WERI-Rb-1 (cell line): ENCODE data around the gene TFDP3.

ENCODE experiments used
- DNase-seq: peaks from one replicate; pipeline ENCODE4 v3.0.0-alpha.2; 2020
- H3K27ac ChIP-seq: fragments of 250-450 bp; sonication (Bioruptor Pico); 2 replicates; pipeline ENCODE4 v1.5.1; 2020; ENCODE audit warnings: mild to moderate bottlenecking, moderate library complexity
- H3K27me3 ChIP-seq: fragments of 250-450 bp; sonication (Bioruptor Pico); 2 replicates; pipeline ENCODE4 v1.5.1; 2021; ENCODE audit warnings: mild to moderate bottlenecking, low read depth, moderate library complexity; ENCODE audit not compliant: insufficient read depth, severe bottlenecking
- H3K36me3 ChIP-seq: fragments of 250-450 bp; sonication (Bioruptor Pico); 2 replicates; pipeline ENCODE4 v1.5.1; 2020; ENCODE audit warnings: mild to moderate bottlenecking, moderate library complexity
- H3K4me3 ChIP-seq: 2 replicates; pipeline ENCODE4 v1.5.1; 2011; ENCODE audit warnings: low read depth, mild to moderate bottlenecking, control low read depth, low read length
- H3K9me3 ChIP-seq: fragments of 250-450 bp; sonication (Bioruptor Pico); 2 replicates; pipeline ENCODE4 v1.5.1; 2021; ENCODE audit warnings: mild to moderate bottlenecking, moderate library complexity; ENCODE audit not compliant: severe bottlenecking
- CTCF ChIP-seq: IDR thresholded peaks from 2 replicates; pipeline ENCODE4 v1.5.1; 2011; ENCODE audit warnings: low read depth, mild to moderate bottlenecking, control low read depth, inconsistent platforms, low read length

TFDP3 gene

GRCh38 chrX:133185119-133185518 lies 33.0 kb downstream of the TFDP3 start:
- peaks cover 28% of the 10 kb centered on the region for H3K27me3 ChIP-seq
- H3K36me3 ChIP-seq = no peaks in the 10 kb centered on the region
- no peak for TF ChIP-seq CTCF
- no peaks in the 10 kb centered on the region for H3K9me3 ChIP-seq
- no peak overlapping the region for H3K4me3 ChIP-seq
- DNase-seq = no peak
- no peak overlapping the region for H3K27ac ChIP-seq

- Histone ChIP-seq H3K27me3 (peaks cover 24% of the 10 kb centered on the region), H3K36me3 (no peaks in the 10 kb centered on the region), H3K4me3 (no peak overlapping the region), H3K9me3 (no peaks in the 10 kb centered on the region), H3K27ac (no peak overlapping the region)
- TF ChIP-seq CTCF = no peak
- DNase-seq = no peak
Measured at GRCh38 chrX:133183806-133184205, 34.3 kb downstream of the TFDP3 start.

- H3K9me3 ChIP-seq = no peaks in the 10 kb centered on the region
- TF ChIP-seq CTCF = no peak
- H3K36me3 ChIP-seq = no peaks in the 10 kb centered on the region
- DNase-seq = no peak
- no peak overlapping the region for H3K4me3 ChIP-seq
- peaks cover 26% of the 10 kb centered on the region for H3K27me3 ChIP-seq
- H3K27ac ChIP-seq = no peak overlapping the region
Measured at GRCh38 chrX:133179500-133179899, 38.7 kb downstream of the TFDP3 start.

- Histone ChIP-seq H3K27me3 (peaks cover 29% of the 10 kb centered on the region), H3K4me3 (no peak overlapping the region), H3K27ac (no peak overlapping the region), H3K9me3 (no peaks in the 10 kb centered on the region), H3K36me3 (no peaks in the 10 kb centered on the region)
- DNase-seq = no peak
- TF ChIP-seq CTCF = no peak
Measured at GRCh38 chrX:133177202-133177601, 41.0 kb downstream of the TFDP3 start.

GRCh38 chrX:133175605-133176004 lies 42.5 kb downstream of the TFDP3 start:
- no peaks in the 10 kb centered on the region for H3K9me3 ChIP-seq
- H3K36me3 ChIP-seq = no peaks in the 10 kb centered on the region
- no peak for DNase-seq
- no peak overlapping the region for H3K27ac ChIP-seq
- H3K4me3 ChIP-seq = no peak overlapping the region
- TF ChIP-seq CTCF = no peak
- H3K27me3 ChIP-seq = peaks cover 32% of the 10 kb centered on the region

GRCh38 chrX:133175162-133175561 lies 43.0 kb downstream of the TFDP3 start:
- Histone ChIP-seq H3K4me3 (no peak overlapping the region), H3K27ac (no peak overlapping the region), H3K27me3 (peaks cover 32% of the 10 kb centered on the region), H3K36me3 (no peaks in the 10 kb centered on the region), H3K9me3 (no peaks in the 10 kb centered on the region)
- DNase-seq = no peak
- no peak for TF ChIP-seq CTCF
